Esophagus muscularis mucosa (tissue), 4 donors: ENCODE measurements around the gene ARMCX2. TPM values are rescaled to one million over a fixed set of nuclear protein-coding genes. Genes with fewer than 3 reads are reported as not detected.

Experiments used
- DNase-seq: peaks from one replicate; pipeline ENCODE4 v3.0.0-alpha.2; 2017; ENCODE audit errors: extremely low spot score
- H3K27ac ChIP-seq, 4 donors: fragments of 200-600 bp; sonication (generic); replicated peaks in 1 of 4; 1 replicate in 3 of 4; 2 replicates in 1 of 4; pipeline ENCODE4 v1.5.1; 2016 to 2019; ENCODE audit warnings: mild to moderate bottlenecking in 1 of 4
- H3K27me3 ChIP-seq, 4 donors: fragments of 200-600 bp; sonication (generic); one replicate each; pipeline versions ENCODE4 v1.5.1 to v1.6.0; 2016 to 2019
- H3K36me3 ChIP-seq, 4 donors: fragments of 200-600 bp; sonication (generic); one replicate each; pipeline ENCODE4 v1.5.1; 2016 to 2019
- H3K4me1 ChIP-seq, 4 donors: fragments of 200-600 bp; sonication (generic); one replicate each; pipeline ENCODE4 v1.5.1; 2016 to 2019
- H3K4me3 ChIP-seq, 4 donors: fragments of 200-600 bp; sonication (generic); 1 replicate in 2 of 4; 2 replicates in 2 of 4; pipeline ENCODE4 v1.5.1; 2016 to 2019; ENCODE audit warnings: mild to moderate bottlenecking in 4 of 4, moderate library complexity in 1 of 4
- H3K9me3 ChIP-seq, 4 donors: fragments of 200-600 bp; sonication (generic); 1 replicate in 3 of 4; 2 replicates in 1 of 4; pipeline ENCODE4 v1.5.1; 2016 to 2019
- CTCF ChIP-seq, 3 experiments: fragments of 200-600 bp in 2 of 3; fragments of 450-650 bp in 1 of 3; sonication (generic) in 2 of 3; IDR thresholded peaks; one replicate each; pipeline ENCODE4 v1.5.1; 2017 to 2019; ENCODE audit warnings: antibody characterized with exemption in 3 of 3, mild to moderate bottlenecking in 2 of 3, moderate library complexity in 1 of 3
- EP300 ChIP-seq: sonication (generic); formaldehyde crosslinking; IDR thresholded peaks from one replicate; pipeline ENCODE4 v1.6.1; 2017; ENCODE audit warnings: antibody characterized with exemption
- POLR2A ChIP-seq: fragments of 450-650 bp; IDR thresholded peaks from one replicate; pipeline ENCODE4 v1.6.1; 2017; ENCODE audit warnings: antibody characterized with exemption, moderate library complexity, mild to moderate bottlenecking, low read depth
- POLR2AphosphoS5 ChIP-seq, 2 donors: sonication (generic); formaldehyde crosslinking; IDR thresholded peaks; one replicate each; pipeline ENCODE4 v1.6.1; 2017; ENCODE audit warnings: antibody characterized with exemption in 2 of 2
- WGBS: methylation state at CpG from one replicate; pipeline ENCODE4 v1.1.5; 2018; 5-methylcytosine and 5-hydroxymethylcytosine counted together
- intact Hi-C: fragments of 100-400 bp; cut with DNase I; formaldehyde crosslinking; loops from one replicate; pipeline ENCODE4 v1.15.1; 2023
- total RNA-seq, 4 donors: library from RNA; depleted of rRNA; stranded (reverse); fragments of >200 nt; gene quantifications; one replicate each; pipeline versions ENCODE4 v1.1.0 to v1.2.1, GENCODE V29; 2016

ARMCX2 gene
- total RNA-seq: 10 to 100 TPM; 15.0 to 55.0 (median 30.6) TPM

GRCh38 chrX:101659601-101660063, at the start of gene ARMCX2:
Gene ARMCX2 (minus strand): TSS chrX:101659850. CDS start chrX:101657588, 2,262 bp downstream.
- Histone ChIP-seq H3K4me1 (peaks cover 0 to 22% (median 15%) of the 10 kb centered on the region in 4 donors), H3K36me3 (peaks cover 0 to 17% (median 7%) of the 10 kb centered on the region in 4 donors), H3K27me3 (peaks cover 0 to 5% (median 0%) of the 10 kb centered on the region in 4 donors), H3K4me3 (peak within 1 kb of the TSS; percentile 61 to 72 (median 65)), H3K9me3 (no peaks in the 10 kb centered on the region), H3K27ac (peak within 1 kb of the TSS; percentile 75 to 81 (median 80))
- intact Hi-C loops: no loop called here
- no peak for DNase-seq
- TF ChIP-seq CTCF (IDR thresholded peaks at IDR 0.05) (no peak), POLR2AphosphoS5 (IDR thresholded peaks at IDR 0.05) (peak; percentile 71 to 94), POLR2A (peak; percentile 36), EP300 (no peak)
- WGBS: 29% methylated on average over 16 of the region's 22 CpGs

- intact Hi-C loops: no loop called here
Measured at GRCh38 chrX:101709384-101709783, 49.7 kb upstream of the ARMCX2 start.

DNA sequence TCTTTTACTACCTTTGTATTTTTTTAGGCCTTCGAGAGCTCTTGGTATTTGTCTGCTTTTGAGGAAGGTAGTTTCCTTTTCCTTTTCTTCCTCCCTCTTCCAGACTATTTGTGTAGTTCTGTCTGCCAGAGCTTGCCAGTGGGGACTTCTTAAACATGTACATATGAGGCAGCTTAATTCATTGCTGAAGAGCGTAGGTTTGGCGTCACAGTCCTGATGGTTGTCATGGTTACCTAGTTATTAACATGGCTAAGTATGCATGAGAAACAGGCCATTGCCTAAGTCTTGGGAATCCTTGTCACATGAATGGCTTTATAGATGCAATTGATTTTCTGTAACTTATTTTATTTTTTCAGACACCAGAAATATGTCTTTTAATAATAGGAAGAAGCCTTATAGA, 48.5 kb upstream of the ARMCX2 start:
- 56% methylated on average over 3 of the region's 3 CpGs for WGBS
- Histone ChIP-seq H3K36me3 (no peaks in the 10 kb centered on the region), H3K27ac (no peak overlapping the region), H3K4me3 (no peak overlapping the region), H3K27me3 (no peaks in the 10 kb centered on the region), H3K9me3 (no peaks in the 10 kb centered on the region), H3K4me1 (no peaks in the 10 kb centered on the region)
- intact Hi-C loops: no loop called here
- TF ChIP-seq CTCF (IDR thresholded peaks at IDR 0.05) (no peak), EP300 (no peak), POLR2A (no peak), POLR2AphosphoS5 (IDR thresholded peaks at IDR 0.05) (no peak)
- DNase-seq: no peak

More at GRCh38 chrX:101709384-101709783, 49.7 kb upstream of the ARMCX2 start:
- no peaks in the 10 kb centered on the region for H3K36me3 ChIP-seq
- H3K4me1 ChIP-seq: no peaks in the 10 kb centered on the region
- no peaks in the 10 kb centered on the region for H3K9me3 ChIP-seq
- 77% methylated on average over 3 of the region's 3 CpGs for WGBS
- H3K27me3 ChIP-seq: no peaks in the 10 kb centered on the region
- no peak for DNase-seq
- H3K27ac ChIP-seq: no peak overlapping the region
- TF ChIP-seq EP300 (no peak), CTCF (IDR thresholded peaks at IDR 0.05) (no peak), POLR2A (no peak), POLR2AphosphoS5 (IDR thresholded peaks at IDR 0.05) (no peak)
- H3K4me3 ChIP-seq: no peak overlapping the region

DNA sequence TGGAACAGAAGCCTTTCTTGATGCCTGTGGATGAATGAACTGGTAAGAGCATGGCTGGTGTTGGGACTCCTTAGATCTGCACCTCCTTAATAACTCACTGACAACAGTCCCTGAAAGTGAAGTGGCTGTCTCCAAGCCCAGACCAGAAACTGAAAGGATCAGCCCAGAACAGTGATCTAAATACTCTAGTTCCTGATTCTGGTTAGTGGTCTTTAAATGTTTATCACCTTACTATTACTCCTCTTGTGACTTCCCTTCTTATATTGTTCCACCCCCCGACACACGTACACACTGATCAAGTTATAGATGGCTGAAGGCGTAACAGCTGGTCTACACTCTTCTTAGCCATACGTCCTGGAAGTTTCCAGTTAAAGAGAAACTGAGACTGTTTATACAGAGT, 33.8 kb upstream of the ARMCX2 start:
- Histone ChIP-seq H3K27me3 (no peaks in the 10 kb centered on the region), H3K36me3 (no peaks in the 10 kb centered on the region), H3K4me3 (no peak overlapping the region), H3K27ac (no peak overlapping the region), H3K9me3 (no peaks in the 10 kb centered on the region), H3K4me1 (no peaks in the 10 kb centered on the region)
- intact Hi-C loops: no loop called here
- no peak for DNase-seq
- WGBS: 66% methylated on average over 4 of the region's 4 CpGs
- no peak for TF ChIP-seq POLR2A

GRCh38 chrX:101691835-101692234, 32.2 kb upstream of the ARMCX2 start:
- intact Hi-C loops: no loop called here
- Histone ChIP-seq H3K36me3 (no peaks in the 10 kb centered on the region), H3K4me3 (no peak overlapping the region), H3K4me1 (no peaks in the 10 kb centered on the region), H3K27ac (no peak overlapping the region), H3K9me3 (no peaks in the 10 kb centered on the region), H3K27me3 (no peaks in the 10 kb centered on the region)
- 61% methylated on average over 1 of the region's 1 CpG for WGBS
- no peak for DNase-seq
- TF ChIP-seq POLR2AphosphoS5 (IDR thresholded peaks at IDR 0.05) (no peak), CTCF (IDR thresholded peaks at IDR 0.05) (no peak), POLR2A (no peak), EP300 (no peak)
